Measurements from ENCODE around the gene WNT3A.

WNT3A gene

GRCh38 chr1:228039986-228040385 is 33.2 kb downstream of the WNT3A start:
- Histone ChIP-seq H3K9ac (ENCODE audit: low read length) (no peak overlapping the region), H3K79me2 (ENCODE audit: insufficient read depth, low read length) (no peaks in the 10 kb centered on the region), H3K27ac (ENCODE audit: low read depth, low read length, poor library complexity, severe bottlenecking) (no peak overlapping the region), H3F3A (ENCODE audit: insufficient read depth, low read length) (no peaks in the 10 kb centered on the region), H3K4me2 (ENCODE audit: low read length) (no peak overlapping the region), H2AFZ (ENCODE audit: low read length) (no peak overlapping the region), H3K4me3 (ENCODE audit: low read depth, low read length, poor library complexity, severe bottlenecking) (no peak overlapping the region), H3K9me2 (ENCODE audit: low read depth, low read length) (no peaks in the 10 kb centered on the region), H3K4me1 (ENCODE audit: insufficient read depth, low read length, severe bottlenecking) (no peaks in the 10 kb centered on the region), H3K9me3 (ENCODE audit: low read length) (no peaks in the 10 kb centered on the region), H3K36me3 (ENCODE audit: insufficient read depth, low read length) (no peaks in the 10 kb centered on the region), H4K20me1 (ENCODE audit: insufficient read depth, low read length) (no peaks in the 10 kb centered on the region), H3K27me3 (ENCODE audit: insufficient read depth, low read length) (peaks cover 5% of the 10 kb centered on the region; the same call in 1 of the 2 replicates)
- TF ChIP-seq EZH2 (IDR thresholded peaks at IDR 0.05; ENCODE audit: borderline replicate concordance, low read length): no peak
- TF ChIP-seq, protein P1, sequence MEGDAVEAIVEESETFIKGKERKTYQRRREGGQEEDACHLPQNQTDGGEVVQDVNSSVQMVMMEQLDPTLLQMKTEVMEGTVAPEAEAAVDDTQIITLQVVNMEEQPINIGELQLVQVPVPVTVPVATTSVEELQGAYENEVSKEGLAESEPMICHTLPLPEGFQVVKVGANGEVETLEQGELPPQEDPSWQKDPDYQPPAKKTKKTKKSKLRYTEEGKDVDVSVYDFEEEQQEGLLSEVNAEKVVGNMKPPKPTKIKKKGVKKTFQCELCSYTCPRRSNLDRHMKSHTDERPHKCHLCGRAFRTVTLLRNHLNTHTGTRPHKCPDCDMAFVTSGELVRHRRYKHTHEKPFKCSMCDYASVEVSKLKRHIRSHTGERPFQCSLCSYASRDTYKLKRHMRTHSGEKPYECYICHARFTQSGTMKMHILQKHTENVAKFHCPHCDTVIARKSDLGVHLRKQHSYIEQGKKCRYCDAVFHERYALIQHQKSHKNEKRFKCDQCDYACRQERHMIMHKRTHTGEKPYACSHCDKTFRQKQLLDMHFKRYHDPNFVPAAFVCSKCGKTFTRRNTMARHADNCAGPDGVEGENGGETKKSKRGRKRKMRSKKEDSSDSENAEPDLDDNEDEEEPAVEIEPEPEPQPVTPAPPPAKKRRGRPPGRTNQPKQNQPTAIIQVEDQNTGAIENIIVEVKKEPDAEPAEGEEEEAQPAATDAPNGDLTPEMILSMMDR (IDR thresholded peaks at IDR 0.05; ENCODE audit: low read length): no peak

DNA sequence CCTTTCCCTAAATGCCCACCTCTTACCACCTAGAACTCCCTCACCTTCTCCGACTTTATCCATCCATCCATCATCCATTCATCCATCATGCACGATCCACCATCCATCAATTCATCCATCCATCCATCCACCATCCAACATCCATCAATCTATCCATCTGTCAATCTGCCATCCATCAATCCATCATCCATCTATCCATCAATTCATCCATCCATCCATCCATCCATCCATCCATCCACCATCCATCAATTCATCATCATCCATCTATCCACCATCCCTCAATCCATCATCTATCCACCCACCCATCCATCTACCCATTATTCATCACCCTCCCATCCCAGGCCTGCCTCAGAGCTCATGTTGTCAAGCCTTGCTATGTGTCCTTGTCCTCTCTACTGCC is 34.5 kb downstream of the WNT3A start:
- H3K4me1 ChIP-seq (ENCODE audit: insufficient read depth, low read length, severe bottlenecking): no peaks in the 10 kb centered on the region
- H3K4me3 ChIP-seq (ENCODE audit: low read depth, low read length, poor library complexity, severe bottlenecking): no peak overlapping the region
- H3K9ac ChIP-seq (ENCODE audit: low read length): no peak overlapping the region
- H3F3A ChIP-seq (ENCODE audit: insufficient read depth, low read length): no peaks in the 10 kb centered on the region
- no peak overlapping the region for H2AFZ ChIP-seq (ENCODE audit: low read length)
- no peaks in the 10 kb centered on the region for H4K20me1 ChIP-seq (ENCODE audit: insufficient read depth, low read length)
- no peaks in the 10 kb centered on the region for H3K9me3 ChIP-seq (ENCODE audit: low read length)
- H3K27me3 ChIP-seq (ENCODE audit: insufficient read depth, low read length): peaks cover 6% of the 10 kb centered on the region; the same call in 1 of the 2 replicates
- no peaks in the 10 kb centered on the region for H3K79me2 ChIP-seq (ENCODE audit: insufficient read depth, low read length)
- no peak overlapping the region for H3K27ac ChIP-seq (ENCODE audit: low read depth, low read length, poor library complexity, severe bottlenecking)
- no peak for TF ChIP-seq EZH2 (IDR thresholded peaks at IDR 0.05; ENCODE audit: borderline replicate concordance, low read length)
- no peak overlapping the region for H3K4me2 ChIP-seq (ENCODE audit: low read length)
- no peaks in the 10 kb centered on the region for H3K36me3 ChIP-seq (ENCODE audit: insufficient read depth, low read length)
- no peaks in the 10 kb centered on the region for H3K9me2 ChIP-seq (ENCODE audit: low read depth, low read length)

GRCh38 chr1:228042508-228042907 is 35.7 kb downstream of the WNT3A start:
- no peak overlapping the region for H3K27ac ChIP-seq (ENCODE audit: low read depth, low read length, poor library complexity, severe bottlenecking)
- TF ChIP-seq, protein P1 (IDR thresholded peaks at IDR 0.05; ENCODE audit: low read length): no peak
- TF ChIP-seq EZH2 (IDR thresholded peaks at IDR 0.05; ENCODE audit: borderline replicate concordance, low read length): no peak

DNA sequence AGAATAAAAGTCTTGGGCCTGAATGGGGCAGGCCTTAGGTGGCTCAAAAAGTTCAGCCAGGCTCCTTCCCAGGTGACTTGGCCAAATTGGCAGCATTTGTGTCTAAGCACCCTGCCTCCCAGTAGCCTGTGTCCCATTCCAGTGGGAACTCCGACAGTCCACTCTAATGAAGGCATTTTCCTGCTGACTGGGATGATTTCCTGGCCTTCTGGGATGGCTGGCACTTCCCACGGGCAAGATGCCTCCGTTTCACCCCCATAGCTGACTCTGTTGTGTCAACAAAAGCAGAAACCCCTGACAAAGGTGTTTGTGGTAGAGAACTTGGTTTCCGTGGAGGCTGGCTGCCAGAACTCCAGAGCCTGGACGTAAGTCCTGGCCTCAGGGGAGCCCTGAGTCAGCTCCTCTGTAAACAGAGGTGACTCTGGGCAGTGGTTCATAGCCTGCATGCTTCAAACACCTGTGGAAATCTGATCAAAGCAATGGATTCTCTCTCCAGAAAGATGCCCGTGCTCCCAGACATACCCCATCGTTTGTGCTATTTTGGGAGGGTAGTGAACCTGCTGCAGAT is 36.6 kb downstream of the WNT3A start:
- Histone ChIP-seq H3K36me3 (ENCODE audit: insufficient read depth, low read length) (no peaks in the 10 kb centered on the region), H3K79me2 (ENCODE audit: insufficient read depth, low read length) (no peaks in the 10 kb centered on the region), H3F3A (ENCODE audit: insufficient read depth, low read length) (no peaks in the 10 kb centered on the region), H3K4me1 (ENCODE audit: insufficient read depth, low read length, severe bottlenecking) (no peaks in the 10 kb centered on the region), H4K20me1 (ENCODE audit: insufficient read depth, low read length) (no peaks in the 10 kb centered on the region), H3K9ac (ENCODE audit: low read length) (no peak overlapping the region), H2AFZ (ENCODE audit: low read length) (no peak overlapping the region), H3K4me2 (ENCODE audit: low read length) (no peak overlapping the region), H3K27ac (ENCODE audit: low read depth, low read length, poor library complexity, severe bottlenecking) (no peak overlapping the region), H3K9me3 (ENCODE audit: low read length) (no peaks in the 10 kb centered on the region), H3K4me3 (ENCODE audit: low read depth, low read length, poor library complexity, severe bottlenecking) (no peak overlapping the region), H3K27me3 (ENCODE audit: insufficient read depth, low read length) (peaks cover 6% of the 10 kb centered on the region; the same call in 1 of the 2 replicates), H3K9me2 (ENCODE audit: low read depth, low read length) (no peaks in the 10 kb centered on the region)
- TF ChIP-seq EZH2 (IDR thresholded peaks at IDR 0.05; ENCODE audit: borderline replicate concordance, low read length): no peak
- TF ChIP-seq, protein P1 (IDR thresholded peaks at IDR 0.05; ENCODE audit: low read length): no peak

More at GRCh38 chr1:228042508-228042907, 35.7 kb downstream of the WNT3A start:
- no peak overlapping the region for H3K4me3 ChIP-seq (ENCODE audit: low read depth, low read length, poor library complexity, severe bottlenecking)
- no peak overlapping the region for H3K4me2 ChIP-seq (ENCODE audit: low read length)
- H3F3A ChIP-seq (ENCODE audit: insufficient read depth, low read length): no peaks in the 10 kb centered on the region
- no peak overlapping the region for H3K9ac ChIP-seq (ENCODE audit: low read length)
- no peaks in the 10 kb centered on the region for H3K4me1 ChIP-seq (ENCODE audit: insufficient read depth, low read length, severe bottlenecking)
- no peaks in the 10 kb centered on the region for H3K9me2 ChIP-seq (ENCODE audit: low read depth, low read length)
- no peaks in the 10 kb centered on the region for H3K9me3 ChIP-seq (ENCODE audit: low read length)
- H2AFZ ChIP-seq (ENCODE audit: low read length): no peak overlapping the region
- no peaks in the 10 kb centered on the region for H3K36me3 ChIP-seq (ENCODE audit: insufficient read depth, low read length)
- no peaks in the 10 kb centered on the region for H4K20me1 ChIP-seq (ENCODE audit: insufficient read depth, low read length)
- H3K27me3 ChIP-seq (ENCODE audit: insufficient read depth, low read length): peaks cover 6% of the 10 kb centered on the region; the same call in 1 of the 2 replicates
- no peaks in the 10 kb centered on the region for H3K79me2 ChIP-seq (ENCODE audit: insufficient read depth, low read length)

Measured in OCI-LY1 (cell line).